ENCODE measurements around the gene MKS1.

The MKS1 gene

DNA sequence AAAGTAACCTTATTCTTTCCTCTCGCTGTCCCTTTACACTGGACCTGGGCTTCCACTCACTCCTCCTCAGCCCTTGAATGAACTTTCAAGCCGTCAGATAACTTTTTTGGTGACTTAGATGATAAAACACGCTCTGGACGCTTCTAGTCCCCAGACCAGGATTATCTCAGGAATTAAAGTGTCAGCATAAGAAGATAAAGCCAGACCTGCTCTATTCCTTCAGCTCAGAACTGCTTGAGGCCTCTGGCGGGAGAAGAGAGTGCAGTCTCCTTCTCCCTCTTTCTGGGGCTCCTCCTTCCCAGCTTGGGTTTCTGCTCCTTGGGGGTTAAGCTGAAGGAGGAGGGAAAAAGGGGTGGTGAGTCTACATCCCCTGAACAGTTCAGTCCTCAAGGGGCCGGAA, 25.9 kb upstream of the MKS1 start:
- Histone ChIP-seq H3K36me3 (replicated peaks; ENCODE audit: low read depth, low read length) (no peaks in the 10 kb centered on the region), H3K4me1 (ENCODE audit: low read length) (peaks cover 22% of the 10 kb centered on the region), H3K79me2 (ENCODE audit: low read length) (no peaks in the 10 kb centered on the region), H3K4me3 (ENCODE audit: low read length) (no peak overlapping the region), H2AFZ (ENCODE audit: low read depth, low read length) (no peak overlapping the region), H3K9me3 (ENCODE audit: insufficient read depth, low read length) (no peaks in the 10 kb centered on the region), H3K4me2 (ENCODE audit: low read length) (no peak overlapping the region), H3K27ac (ENCODE audit: low read length) (no peak overlapping the region), H3K27me3 (ENCODE audit: low read depth, low read length) (peaks cover 86% of the 10 kb centered on the region), H3K9ac (ENCODE audit: low read length) (no peak overlapping the region), H4K20me1 (ENCODE audit: insufficient read depth, low read length) (peaks cover 9% of the 10 kb centered on the region; the same call in 1 of the 2 replicates)
- TF ChIP-seq, protein P1, sequence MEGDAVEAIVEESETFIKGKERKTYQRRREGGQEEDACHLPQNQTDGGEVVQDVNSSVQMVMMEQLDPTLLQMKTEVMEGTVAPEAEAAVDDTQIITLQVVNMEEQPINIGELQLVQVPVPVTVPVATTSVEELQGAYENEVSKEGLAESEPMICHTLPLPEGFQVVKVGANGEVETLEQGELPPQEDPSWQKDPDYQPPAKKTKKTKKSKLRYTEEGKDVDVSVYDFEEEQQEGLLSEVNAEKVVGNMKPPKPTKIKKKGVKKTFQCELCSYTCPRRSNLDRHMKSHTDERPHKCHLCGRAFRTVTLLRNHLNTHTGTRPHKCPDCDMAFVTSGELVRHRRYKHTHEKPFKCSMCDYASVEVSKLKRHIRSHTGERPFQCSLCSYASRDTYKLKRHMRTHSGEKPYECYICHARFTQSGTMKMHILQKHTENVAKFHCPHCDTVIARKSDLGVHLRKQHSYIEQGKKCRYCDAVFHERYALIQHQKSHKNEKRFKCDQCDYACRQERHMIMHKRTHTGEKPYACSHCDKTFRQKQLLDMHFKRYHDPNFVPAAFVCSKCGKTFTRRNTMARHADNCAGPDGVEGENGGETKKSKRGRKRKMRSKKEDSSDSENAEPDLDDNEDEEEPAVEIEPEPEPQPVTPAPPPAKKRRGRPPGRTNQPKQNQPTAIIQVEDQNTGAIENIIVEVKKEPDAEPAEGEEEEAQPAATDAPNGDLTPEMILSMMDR (IDR thresholded peaks at IDR 0.05; ENCODE audit: low read depth, low read length): no peak
- no peak for TF ChIP-seq EZH2phosphoT487 (IDR thresholded peaks at IDR 0.05; ENCODE audit: low read depth)

DNA sequence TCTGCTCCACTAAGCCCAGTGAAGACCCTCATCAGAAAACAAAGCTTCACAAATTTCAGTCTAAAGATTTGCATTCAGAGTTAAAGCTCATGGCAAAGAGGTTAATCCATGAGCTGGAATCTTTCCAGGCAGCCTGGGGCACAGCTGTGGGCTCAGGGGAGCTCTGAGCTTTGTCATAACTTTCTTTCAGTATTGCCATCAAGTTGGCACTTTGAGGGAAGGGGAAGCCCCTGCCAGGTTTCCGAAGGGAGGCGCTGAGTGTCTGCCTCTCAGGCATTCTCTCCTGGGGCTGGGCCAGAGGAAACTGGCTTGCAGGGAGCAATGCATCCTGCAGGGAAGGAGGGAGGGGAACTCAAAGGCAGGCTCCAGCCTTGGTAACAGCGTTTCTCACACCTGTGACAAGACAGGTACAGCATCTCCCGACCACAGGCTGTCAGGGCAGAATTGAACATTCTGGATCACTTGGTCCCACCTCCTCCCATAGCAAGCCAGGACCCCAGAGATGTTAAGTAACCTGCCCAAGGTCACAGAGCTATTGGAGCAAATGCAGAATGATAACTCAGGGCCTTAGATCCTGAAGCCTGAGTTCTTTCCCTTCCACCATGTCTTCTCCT, 23.2 kb upstream of the MKS1 start:
- Histone ChIP-seq H3K36me3 (replicated peaks; ENCODE audit: low read depth, low read length) (no peaks in the 10 kb centered on the region), H3K4me2 (ENCODE audit: low read length) (peak overlapping the region; percentile 12), H3K27ac (ENCODE audit: low read length) (no peak overlapping the region), H3K4me3 (ENCODE audit: low read length) (no peak overlapping the region), H2AFZ (ENCODE audit: low read depth, low read length) (no peak overlapping the region), H3K9me3 (ENCODE audit: insufficient read depth, low read length) (no peaks in the 10 kb centered on the region), H3K4me1 (ENCODE audit: low read length) (peaks cover 15% of the 10 kb centered on the region), H4K20me1 (ENCODE audit: insufficient read depth, low read length) (peaks cover 9% of the 10 kb centered on the region; the same call in 1 of the 2 replicates), H3K9ac (ENCODE audit: low read length) (no peak overlapping the region), H3K27me3 (ENCODE audit: low read depth, low read length) (peaks cover 95% of the 10 kb centered on the region), H3K79me2 (ENCODE audit: low read length) (no peaks in the 10 kb centered on the region)
- TF ChIP-seq EZH2phosphoT487 (IDR thresholded peaks at IDR 0.05; ENCODE audit: low read depth): no peak
- TF ChIP-seq, protein P1 (IDR thresholded peaks at IDR 0.05; ENCODE audit: low read depth, low read length): no peak

DNA sequence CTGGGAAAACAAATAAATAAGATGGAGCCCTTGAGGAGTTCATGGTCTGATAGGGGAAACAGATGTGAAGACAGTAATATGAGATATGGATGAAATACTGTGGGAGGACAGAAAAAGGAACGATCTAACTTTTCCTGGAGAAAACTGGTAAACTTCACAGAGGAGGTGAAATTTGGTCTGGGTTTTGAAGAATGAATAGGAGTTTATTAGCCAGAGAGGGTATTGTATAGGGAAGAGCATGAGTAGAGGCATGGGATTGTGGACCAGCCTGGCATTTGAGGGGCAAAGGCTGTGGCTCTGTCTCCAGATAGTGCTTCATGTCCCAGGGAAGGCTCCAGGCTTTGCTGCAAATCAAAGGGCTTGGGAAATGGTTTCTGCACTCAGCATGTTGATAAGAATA, 20.9 kb upstream of the MKS1 start:
- Histone ChIP-seq H4K20me1 (ENCODE audit: insufficient read depth, low read length) (peaks cover 9% of the 10 kb centered on the region; the same call in 1 of the 2 replicates), H2AFZ (ENCODE audit: low read depth, low read length) (no peak overlapping the region), H3K27me3 (ENCODE audit: low read depth, low read length) (peaks cover 98% of the 10 kb centered on the region), H3K4me1 (ENCODE audit: low read length) (peaks cover 15% of the 10 kb centered on the region), H3K9ac (ENCODE audit: low read length) (no peak overlapping the region), H3K79me2 (ENCODE audit: low read length) (no peaks in the 10 kb centered on the region), H3K36me3 (replicated peaks; ENCODE audit: low read depth, low read length) (no peaks in the 10 kb centered on the region), H3K4me3 (ENCODE audit: low read length) (no peak overlapping the region), H3K9me3 (ENCODE audit: insufficient read depth, low read length) (no peaks in the 10 kb centered on the region), H3K27ac (ENCODE audit: low read length) (no peak overlapping the region), H3K4me2 (ENCODE audit: low read length) (no peak overlapping the region)
- TF ChIP-seq EZH2phosphoT487 (IDR thresholded peaks at IDR 0.05; ENCODE audit: low read depth): no peak
- TF ChIP-seq, protein P1 (IDR thresholded peaks at IDR 0.05; ENCODE audit: low read depth, low read length): no peak

DNA sequence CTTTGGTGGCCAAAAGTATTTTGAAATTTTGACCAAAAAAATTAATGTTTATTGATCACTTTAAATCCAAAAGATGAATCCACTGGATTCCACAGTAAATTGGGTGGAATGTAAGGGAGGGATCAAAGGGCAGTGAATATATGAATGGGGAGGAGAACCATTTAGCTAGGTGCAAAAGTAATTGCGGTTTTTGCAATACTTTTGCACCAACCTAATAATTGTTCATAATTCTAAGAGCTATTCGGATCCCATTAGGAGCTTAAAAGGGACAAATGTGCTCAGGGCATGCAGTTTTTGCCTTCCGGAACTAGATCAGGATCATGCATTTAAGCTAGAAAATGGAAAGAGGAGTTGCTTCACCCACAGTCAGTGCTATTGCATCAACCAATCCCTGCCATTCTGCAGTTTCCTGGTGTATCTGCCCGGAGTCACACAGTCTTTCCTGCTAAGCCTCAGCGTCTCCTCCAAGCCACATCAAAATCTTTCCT, 19.1 kb upstream of the MKS1 start, which contains the start of gene LPO:
Gene LPO, plus strand, starts transcription at position 438 of the 488 bp plus-strand sequence. CDS start 4,396 bp downstream, outside the sequence.
- H3K36me3 ChIP-seq (replicated peaks; ENCODE audit: low read depth, low read length): no peaks in the 10 kb centered on the region
- H3K9me3 ChIP-seq (ENCODE audit: insufficient read depth, low read length): no peaks in the 10 kb centered on the region
- no peaks in the 10 kb centered on the region for H3K79me2 ChIP-seq (ENCODE audit: low read length)
- no peak within 1 kb of the TSS for H3K27ac ChIP-seq (ENCODE audit: low read length)
- H3K4me2 ChIP-seq (ENCODE audit: low read length): no peak within 1 kb of the TSS
- peaks cover 21% of the 10 kb centered on the region for H3K4me1 ChIP-seq (ENCODE audit: low read length)
- no peak within 1 kb of the TSS for H3K4me3 ChIP-seq (ENCODE audit: low read length)
- peaks cover 9% of the 10 kb centered on the region; the same call in 1 of the 2 replicates for H4K20me1 ChIP-seq (ENCODE audit: insufficient read depth, low read length)
- no peak within 1 kb of the TSS for H2AFZ ChIP-seq (ENCODE audit: low read depth, low read length)
- H3K9ac ChIP-seq (ENCODE audit: low read length): no peak within 1 kb of the TSS
- TF ChIP-seq, protein P1 (IDR thresholded peaks at IDR 0.05; ENCODE audit: low read depth, low read length): no peak
- 0 out of 2 replicates have a peak, but pooled peaks have one; percentile 8 for TF ChIP-seq EZH2phosphoT487 (IDR thresholded peaks at IDR 0.05; ENCODE audit: low read depth)
- H3K27me3 ChIP-seq (ENCODE audit: low read depth, low read length): peaks cover 89% of the 10 kb centered on the region
